Activated T-cell treated with anti-CD3 and anti-CD28 coated beads, Interleukin-2, amount 50 U/mL, for 1 hour (primary cell): Measurements from ENCODE around the gene PPP1R2.
A peak's percentile ranks its signal among the peaks of the same experiment; 100 is the strongest.

Source experiments
- DNase-seq: peaks from one replicate; pipeline ENCODE4 v3.0.0-alpha.2; 2020

The PPP1R2 gene

GRCh38 chr3:195565716-195566115 is 22.6 kb upstream of the PPP1R2 start:
- no peak for DNase-seq

GRCh38 chr3:195563317-195563716 is 20.2 kb upstream of the PPP1R2 start:
- DNase-seq = no peak

- DNase-seq = no peak
Measured at GRCh38 chr3:195559723-195560409, 16.7 kb upstream of the PPP1R2 start.

- DNase-seq = no peak
Measured at GRCh38 chr3:195558602-195559001, 15.5 kb upstream of the PPP1R2 start.

GRCh38 chr3:195557322-195557721 is 14.2 kb upstream of the PPP1R2 start:
- no peak for DNase-seq

- DNase-seq = no peak
Measured at GRCh38 chr3:195556390-195556789, 13.3 kb upstream of the PPP1R2 start.

GRCh38 chr3:195555110-195555509 is 12.0 kb upstream of the PPP1R2 start:
- no peak for DNase-seq

GRCh38 chr3:195554458-195554857 is 11.3 kb upstream of the PPP1R2 start:
- DNase-seq = no peak

GRCh38 chr3:195553268-195553667 is 10.1 kb upstream of the PPP1R2 start:
- DNase-seq = no peak

GRCh38 chr3:195551381-195551978 is 8.4 kb upstream of the PPP1R2 start:
- no peak for DNase-seq

- no peak for DNase-seq
Measured at GRCh38 chr3:195550723-195551122, 7.6 kb upstream of the PPP1R2 start.

GRCh38 chr3:195549931-195550519 is 6.9 kb upstream of the PPP1R2 start:
- DNase-seq = peak; percentile 75

GRCh38 chr3:195548987-195549386 is 5.9 kb upstream of the PPP1R2 start:
- no peak for DNase-seq

- DNase-seq = no peak
Measured at GRCh38 chr3:195548501-195548900, 5.4 kb upstream of the PPP1R2 start.

GRCh38 chr3:195548006-195548405 is 4.9 kb upstream of the PPP1R2 start:
- no peak for DNase-seq

- DNase-seq = peak; percentile 37
Measured at GRCh38 chr3:195546130-195546560, 3.0 kb upstream of the PPP1R2 start.

GRCh38 chr3:195544634-195545033 is 1.5 kb upstream of the PPP1R2 start:
- DNase-seq = no peak

- no peak for DNase-seq
Measured at GRCh38 chr3:195544230-195544536, 1.1 kb upstream of the PPP1R2 start.

- no peak for DNase-seq
Measured at GRCh38 chr3:195543500-195544229, 540 bp upstream of the PPP1R2 start.

- no peak for DNase-seq
Measured at GRCh38 chr3:195542316-195542697, 818 bp downstream of the PPP1R2 start.

- DNase-seq = no peak
Measured at GRCh38 chr3:195540511-195540910, 2.6 kb downstream of the PPP1R2 start.

- no peak for DNase-seq
Measured at GRCh38 chr3:195540027-195540426, 3.1 kb downstream of the PPP1R2 start.

- DNase-seq = no peak
Measured at GRCh38 chr3:195539479-195539878, 3.6 kb downstream of the PPP1R2 start.

GRCh38 chr3:195537995-195538394 is 5.1 kb downstream of the PPP1R2 start:
- no peak for DNase-seq
